22Rv1 (cell line): Measurements from ENCODE around the gene BAG3.

Experiments used
- CTCF ChIP-seq: fragments of 450-650 bp; IDR thresholded peaks from 2 replicates; pipeline ENCODE4 v1.5.1; 2017; ENCODE audit warnings: mild to moderate bottlenecking
- ZFX ChIP-seq: fragments of 450-650 bp; IDR thresholded peaks from 2 replicates; pipeline ENCODE4 v1.6.1; 2017; ENCODE audit warnings: antibody characterized with exemption, borderline replicate concordance

DNA sequence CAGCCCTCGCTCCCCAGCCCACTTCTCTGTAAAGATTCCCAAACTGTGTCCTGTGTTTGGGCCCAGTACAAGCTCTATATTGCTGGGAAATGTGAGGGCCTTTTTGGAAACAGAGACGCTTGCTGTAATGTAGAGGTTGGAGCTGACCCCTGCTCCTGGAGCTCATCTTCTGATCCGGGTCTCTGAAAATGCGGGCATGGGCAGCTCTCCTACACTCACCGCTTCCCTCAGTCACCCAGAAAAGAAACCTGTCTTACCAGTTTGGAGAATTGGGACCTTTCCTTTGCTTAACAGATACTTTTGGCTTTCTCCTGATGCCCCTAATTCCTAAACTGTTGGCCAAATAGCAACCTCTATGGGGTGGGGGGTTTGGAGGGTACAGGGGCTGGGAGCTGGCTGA, 18.2 kb downstream of the BAG3 start:
- TF ChIP-seq CTCF, result no peak
- no peak for TF ChIP-seq ZFX
